Activated CD8-positive, alpha-beta memory T cell treated with anti-CD3 and anti-CD28 coated beads, Interleukin-2, amount 10 ng/mL, durations not matched to agents 7 days and 5 days (primary cell): ENCODE data around the gene PTPRT. TPM values are rescaled to one million over a fixed set of nuclear protein-coding genes. Genes with fewer than 3 reads are reported as not detected.

Source experiments
- ATAC-seq: fragments of 150-1000 bp; cut with Tn5 transposase; one replicate; pipeline ENCODE4 v1.10.0; 2021; ENCODE audit warnings: moderate library complexity
- CTCF ChIA-PET: fragments of 350-600 bp; sonication (Branson Sonifier 250); formaldehyde crosslinking; loops from one replicate; lab custom pipeline; 2021; ENCODE audit warnings: antibody characterized with exemption; lab: Charles Lee
- DNase-seq: peaks from one replicate; pipeline ENCODE4 v3.0.0-alpha.2; 2020
- H3K27ac Mint-ChIP-seq: one replicate; pipeline ENCODE4 v1.8.0; 2021; ENCODE audit warnings: mild to moderate bottlenecking, mixed read lengths
- H3K27me3 Mint-ChIP-seq: one replicate; pipeline ENCODE4 v1.8.0; 2021; ENCODE audit warnings: mixed read lengths
- H3K36me3 Mint-ChIP-seq: one replicate; pipeline ENCODE4 v1.8.0; 2021; ENCODE audit warnings: mild to moderate bottlenecking, mixed read lengths
- H3K4me1 Mint-ChIP-seq: one replicate; pipeline ENCODE4 v1.8.0; 2021; ENCODE audit warnings: mixed read lengths
- H3K4me3 Mint-ChIP-seq: one replicate; pipeline ENCODE4 v1.8.0; 2021; ENCODE audit warnings: mild to moderate bottlenecking, moderate library complexity, mixed read lengths
- H3K9me3 Mint-ChIP-seq: one replicate; pipeline ENCODE4 v1.8.0; 2022; ENCODE audit warnings: low read depth, mixed read lengths
- total RNA-seq, 2 experiments: library from RNA; stranded (reverse); gene quantifications; one replicate each; pipeline ENCODE4 v1.2.3, GENCODE V29; 2021

The PTPRT gene
- total RNA-seq, 2 experiments from 2014 or later = not detected

DNA sequence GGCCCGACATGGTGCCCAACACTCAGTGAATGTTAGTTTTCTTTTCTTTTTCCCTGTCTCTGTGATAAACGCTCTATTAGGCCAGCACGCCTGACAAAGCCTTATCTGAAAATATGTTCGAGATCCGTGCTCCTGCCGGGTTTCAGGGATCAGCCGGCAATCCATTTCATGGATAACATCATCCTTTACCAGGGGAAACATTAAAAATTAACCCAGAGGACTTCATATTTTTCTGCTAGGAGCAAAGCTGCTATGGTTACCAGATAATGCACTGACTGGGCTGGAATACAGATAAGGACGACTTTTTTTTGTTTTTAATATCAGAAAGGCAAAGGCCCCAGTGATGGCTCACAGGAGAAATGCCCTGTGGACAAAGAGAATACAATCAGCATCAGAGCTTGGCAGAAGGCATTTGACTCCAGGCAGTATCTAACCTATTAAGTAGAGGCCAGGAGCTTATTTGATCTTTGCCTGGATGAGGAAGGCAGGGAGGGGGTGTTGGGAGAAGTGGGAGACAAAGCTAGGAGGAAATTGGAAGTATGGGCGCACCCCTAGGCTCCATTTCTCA lies 1089.5 kb downstream of the PTPRT start:
- ATAC-seq = no peak
- H3K4me1 Mint-ChIP-seq = no peaks in the 10 kb centered on the region
- no peaks in the 10 kb centered on the region for H3K27me3 Mint-ChIP-seq
- CTCF ChIA-PET = no interaction called here
- no peak overlapping the region for H3K27ac Mint-ChIP-seq
- no peak for DNase-seq
- H3K4me3 Mint-ChIP-seq = no peak overlapping the region
- peaks cover 9% of the 10 kb centered on the region for H3K9me3 Mint-ChIP-seq
- H3K36me3 Mint-ChIP-seq = no peaks in the 10 kb centered on the region

DNA sequence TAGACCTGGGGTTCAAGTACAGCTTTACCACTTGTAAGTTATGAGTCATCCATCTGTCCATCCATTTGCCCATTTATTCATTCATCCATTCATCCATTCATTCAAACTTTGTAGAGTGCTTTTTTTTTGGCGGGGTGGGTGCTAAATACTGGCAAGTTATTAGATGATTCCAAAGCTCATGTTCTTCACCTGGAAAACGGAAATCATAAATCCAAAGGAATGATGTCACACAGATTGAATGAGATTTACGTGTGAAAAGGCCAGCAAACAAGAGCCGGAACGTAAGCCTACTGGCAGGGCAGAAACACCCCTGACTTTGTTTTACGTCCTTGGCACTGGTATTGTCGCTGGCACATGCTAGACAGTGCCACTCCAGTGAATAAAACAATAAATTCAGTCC lies 1090.6 kb downstream of the PTPRT start:
- Mint-ChIP-seq H3K27me3 (no peaks in the 10 kb centered on the region), H3K4me3 (no peak overlapping the region), H3K27ac (no peak overlapping the region), H3K36me3 (no peaks in the 10 kb centered on the region), H3K4me1 (no peaks in the 10 kb centered on the region), H3K9me3 (peaks cover 8% of the 10 kb centered on the region)
- CTCF ChIA-PET = no interaction called here
- ATAC-seq (no peak), DNase-seq (no peak)

DNA sequence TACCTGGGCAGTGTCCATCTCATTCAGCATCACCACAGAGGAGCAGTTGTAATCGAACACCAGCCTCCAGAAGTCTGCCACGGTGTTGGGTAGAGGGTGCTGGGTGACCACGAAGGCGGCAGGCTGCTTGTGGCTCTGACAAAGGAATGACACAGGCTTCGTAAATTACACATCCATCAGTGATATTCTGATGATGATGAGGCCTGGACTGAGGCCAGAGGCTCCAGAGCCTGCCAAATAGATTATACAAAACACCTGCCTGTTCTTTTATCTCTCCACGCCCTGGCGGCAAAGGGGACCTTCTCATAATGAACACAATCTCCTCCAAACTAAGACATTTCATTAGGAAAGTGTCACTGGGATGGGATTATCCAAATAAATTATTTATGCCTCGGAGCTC lies 1091.3 kb downstream of the PTPRT start:
- Mint-ChIP-seq H3K9me3 (peaks cover 8% of the 10 kb centered on the region), H3K36me3 (no peaks in the 10 kb centered on the region), H3K27me3 (no peaks in the 10 kb centered on the region), H3K27ac (no peak overlapping the region), H3K4me1 (no peaks in the 10 kb centered on the region), H3K4me3 (no peak overlapping the region)
- CTCF ChIA-PET = no interaction called here
- no peak for DNase-seq
- no peak for ATAC-seq

GRCh38 chr20:42097741-42098140 lies 1092.0 kb downstream of the PTPRT start:
- CTCF ChIA-PET = no interaction called here

GRCh38 chr20:42095221-42095620 lies 1094.5 kb downstream of the PTPRT start:
- Mint-ChIP-seq H3K27me3 (no peaks in the 10 kb centered on the region), H3K4me3 (no peak overlapping the region), H3K27ac (no peak overlapping the region), H3K4me1 (no peaks in the 10 kb centered on the region), H3K9me3 (peaks cover 8% of the 10 kb centered on the region), H3K36me3 (no peaks in the 10 kb centered on the region)
- no peak for DNase-seq
- ATAC-seq = no peak
- CTCF ChIA-PET = no interaction called here

More at GRCh38 chr20:42097741-42098140, 1092.0 kb downstream of the PTPRT start:
- H3K4me3 Mint-ChIP-seq = no peak overlapping the region
- H3K27ac Mint-ChIP-seq = no peak overlapping the region
- no peaks in the 10 kb centered on the region for H3K4me1 Mint-ChIP-seq
- peaks cover 8% of the 10 kb centered on the region for H3K9me3 Mint-ChIP-seq
- H3K36me3 Mint-ChIP-seq = no peaks in the 10 kb centered on the region
- H3K27me3 Mint-ChIP-seq = no peaks in the 10 kb centered on the region
- DNase-seq (no peak), ATAC-seq (no peak)

- Mint-ChIP-seq H3K4me3 (no peak overlapping the region), H3K36me3 (no peaks in the 10 kb centered on the region), H3K4me1 (no peaks in the 10 kb centered on the region), H3K9me3 (peaks cover 8% of the 10 kb centered on the region), H3K27ac (no peak overlapping the region), H3K27me3 (no peaks in the 10 kb centered on the region)
- CTCF ChIA-PET = no interaction called here
- DNase-seq = no peak
- ATAC-seq = no peak
Measured at GRCh38 chr20:42093542-42094440, 1095.9 kb downstream of the PTPRT start.

DNA sequence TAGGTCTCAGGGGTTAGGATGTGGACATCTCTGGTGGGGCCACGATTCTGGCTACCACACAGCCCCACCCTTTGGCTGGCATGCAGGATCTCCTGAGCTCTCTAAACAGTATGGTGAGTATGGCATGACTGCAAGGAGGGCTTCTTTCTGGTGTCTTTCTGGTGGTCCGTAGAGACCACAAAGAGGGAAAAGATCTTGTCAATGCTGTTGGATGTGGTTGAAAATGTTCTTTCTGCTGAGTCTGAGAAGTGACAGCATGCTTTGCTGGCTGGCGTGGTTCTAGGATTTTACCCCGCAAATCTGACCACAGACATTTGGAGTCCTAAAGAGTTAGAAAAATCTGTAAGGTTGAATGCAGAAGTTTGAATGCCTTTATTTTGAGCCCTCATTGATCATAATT lies 1096.7 kb downstream of the PTPRT start:
- no peaks in the 10 kb centered on the region for H3K27me3 Mint-ChIP-seq
- H3K4me3 Mint-ChIP-seq = no peak overlapping the region
- ATAC-seq (no peak), DNase-seq (no peak)
- no peaks in the 10 kb centered on the region for H3K36me3 Mint-ChIP-seq
- no peaks in the 10 kb centered on the region for H3K4me1 Mint-ChIP-seq
- CTCF ChIA-PET = no interaction called here
- peaks cover 8% of the 10 kb centered on the region for H3K9me3 Mint-ChIP-seq
- no peak overlapping the region for H3K27ac Mint-ChIP-seq

DNA sequence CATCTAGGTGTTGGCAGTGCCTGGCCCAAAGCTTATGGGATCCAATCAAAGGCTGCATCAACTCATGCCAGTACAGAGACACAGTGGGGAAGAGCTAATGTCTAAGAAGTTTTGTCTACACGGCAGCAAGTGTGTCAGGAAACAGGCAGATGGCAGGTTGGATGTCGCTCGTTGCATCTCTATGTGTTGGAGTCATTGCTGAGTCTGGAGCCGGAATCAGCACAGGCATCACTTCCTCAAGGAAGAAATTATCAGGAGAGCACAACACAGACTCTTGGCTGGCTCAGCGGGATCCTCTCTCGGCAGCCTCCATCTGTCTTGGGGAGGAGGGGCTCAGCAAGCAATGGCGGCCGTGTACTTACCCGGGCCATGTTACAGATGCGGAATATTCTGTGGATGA lies 1104.3 kb downstream of the PTPRT start:
- no peak overlapping the region for H3K27ac Mint-ChIP-seq
- H3K36me3 Mint-ChIP-seq = no peaks in the 10 kb centered on the region
- ATAC-seq = no peak
- peaks cover 7% of the 10 kb centered on the region for H3K9me3 Mint-ChIP-seq
- CTCF ChIA-PET = no interaction called here
- no peaks in the 10 kb centered on the region for H3K4me1 Mint-ChIP-seq
- no peaks in the 10 kb centered on the region for H3K27me3 Mint-ChIP-seq
- DNase-seq = no peak
- no peak overlapping the region for H3K4me3 Mint-ChIP-seq

DNA sequence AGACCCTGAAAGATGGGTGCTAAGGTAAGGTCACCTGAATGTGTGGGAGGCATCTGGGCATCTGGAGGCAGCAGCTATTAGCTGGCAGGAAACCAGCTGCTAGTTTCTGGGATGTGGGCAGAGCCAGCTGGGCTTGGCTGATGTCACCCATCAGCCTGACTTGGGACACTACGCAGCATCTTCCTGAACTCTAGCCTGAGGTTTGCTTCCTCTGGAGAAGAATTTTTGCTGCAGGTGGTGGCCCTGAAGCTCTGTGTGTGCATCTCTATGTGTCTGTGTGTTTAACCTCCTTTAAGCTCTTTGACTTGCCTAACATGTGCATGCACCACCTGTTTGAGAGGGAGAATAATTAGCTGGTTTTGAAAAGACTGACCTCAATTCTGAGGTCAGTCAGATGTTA lies 1106.4 kb downstream of the PTPRT start:
- Mint-ChIP-seq H3K9me3 (peaks cover 7% of the 10 kb centered on the region), H3K4me1 (no peaks in the 10 kb centered on the region), H3K36me3 (no peaks in the 10 kb centered on the region), H3K27ac (no peak overlapping the region), H3K4me3 (no peak overlapping the region), H3K27me3 (no peaks in the 10 kb centered on the region)
- CTCF ChIA-PET = no interaction called here
- no peak for DNase-seq
- ATAC-seq = no peak

- Mint-ChIP-seq H3K4me1 (no peaks in the 10 kb centered on the region), H3K36me3 (no peaks in the 10 kb centered on the region), H3K27me3 (no peaks in the 10 kb centered on the region), H3K9me3 (peaks cover 7% of the 10 kb centered on the region), H3K4me3 (no peak overlapping the region), H3K27ac (no peak overlapping the region)
- DNase-seq (no peak), ATAC-seq (no peak)
- CTCF ChIA-PET = no interaction called here
Measured at GRCh38 chr20:42082611-42083010, 1107.1 kb downstream of the PTPRT start.

- no peak for ATAC-seq
- no peaks in the 10 kb centered on the region for H3K36me3 Mint-ChIP-seq
Measured at GRCh38 chr20:42080956-42081355, 1108.8 kb downstream of the PTPRT start.

DNA sequence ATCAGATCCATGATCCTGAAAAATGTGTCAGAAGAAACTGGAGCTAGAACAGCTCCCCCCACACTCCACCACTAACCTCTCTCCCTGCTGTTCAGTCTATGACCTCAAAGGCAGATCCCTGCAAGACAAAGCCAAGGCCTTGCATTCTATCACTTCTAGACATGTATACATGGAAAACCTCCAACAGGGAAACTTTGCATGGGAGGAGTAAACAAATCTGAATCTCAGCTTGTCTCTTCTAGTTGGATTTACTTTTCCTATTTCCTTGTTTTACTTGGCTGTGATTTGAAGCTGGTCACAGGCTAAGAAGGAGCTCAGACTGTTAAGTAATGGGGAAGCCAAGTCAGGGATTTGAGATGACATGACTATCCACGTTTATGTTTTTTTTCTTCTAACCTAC lies 1114.8 kb downstream of the PTPRT start:
- no peaks in the 10 kb centered on the region for H3K4me1 Mint-ChIP-seq
- H3K27me3 Mint-ChIP-seq = no peaks in the 10 kb centered on the region
- no peak overlapping the region for H3K4me3 Mint-ChIP-seq
- no peak overlapping the region for H3K27ac Mint-ChIP-seq
- no peaks in the 10 kb centered on the region for H3K36me3 Mint-ChIP-seq
- ATAC-seq (no peak), DNase-seq (no peak)
- no peaks in the 10 kb centered on the region for H3K9me3 Mint-ChIP-seq
- CTCF ChIA-PET = no interaction called here

More at GRCh38 chr20:42080956-42081355, 1108.8 kb downstream of the PTPRT start:
- H3K27ac Mint-ChIP-seq = no peak overlapping the region
- no peaks in the 10 kb centered on the region for H3K27me3 Mint-ChIP-seq
- CTCF ChIA-PET = no interaction called here
- H3K9me3 Mint-ChIP-seq = peaks cover 4% of the 10 kb centered on the region
- H3K4me1 Mint-ChIP-seq = no peaks in the 10 kb centered on the region
- DNase-seq = no peak
- H3K4me3 Mint-ChIP-seq = no peak overlapping the region

DNA sequence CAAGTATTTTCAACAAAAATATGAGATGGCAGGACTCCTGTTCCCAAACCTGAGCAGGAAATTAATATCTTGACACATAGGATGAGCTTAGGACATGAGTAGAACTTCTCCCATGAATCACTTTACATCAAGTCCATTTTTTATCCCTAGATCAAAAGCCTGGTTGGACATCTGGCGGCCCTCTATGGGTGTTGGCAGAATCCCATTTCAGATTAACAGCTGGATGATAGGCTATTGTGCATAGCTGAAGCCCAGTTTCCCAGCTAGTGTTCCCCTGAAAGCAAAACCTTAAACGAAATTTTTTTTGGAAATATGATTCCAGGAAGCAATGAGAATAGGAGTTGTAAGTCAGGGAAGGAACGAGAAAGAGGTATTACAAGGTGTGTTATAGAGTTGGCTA lies 1122.1 kb downstream of the PTPRT start:
- DNase-seq (no peak), ATAC-seq (no peak)
- Mint-ChIP-seq H3K9me3 (no peaks in the 10 kb centered on the region), H3K27me3 (no peaks in the 10 kb centered on the region), H3K4me1 (no peaks in the 10 kb centered on the region), H3K36me3 (no peaks in the 10 kb centered on the region), H3K4me3 (no peak overlapping the region), H3K27ac (no peak overlapping the region)
- CTCF ChIA-PET = no interaction called here

DNA sequence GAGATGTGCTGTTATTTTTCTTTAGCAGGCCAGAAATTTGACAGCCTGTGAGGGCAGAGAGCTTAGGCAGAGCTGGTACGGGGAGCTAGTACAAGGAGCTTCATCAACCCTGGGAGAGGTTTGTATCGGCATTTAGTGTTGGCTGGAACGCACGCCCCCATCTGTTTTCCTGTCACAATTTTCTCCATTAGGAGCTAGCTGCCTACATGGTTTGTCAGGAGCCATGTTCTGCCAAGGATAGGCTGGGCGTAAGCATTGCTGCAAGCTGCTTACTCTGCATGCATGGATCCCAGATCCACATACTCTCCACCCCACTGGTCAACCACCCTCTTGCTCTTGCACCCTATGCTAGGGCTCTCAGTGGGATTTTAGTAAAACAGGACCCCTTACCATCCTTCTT lies 1122.5 kb downstream of the PTPRT start:
- Mint-ChIP-seq H3K27ac (no peak overlapping the region), H3K27me3 (no peaks in the 10 kb centered on the region), H3K9me3 (no peaks in the 10 kb centered on the region), H3K36me3 (no peaks in the 10 kb centered on the region), H3K4me3 (no peak overlapping the region), H3K4me1 (no peaks in the 10 kb centered on the region)
- ATAC-seq (no peak), DNase-seq (no peak)
- CTCF ChIA-PET = no interaction called here
